ENCODE results near the gene MT2A.

- no peak for TF ChIP-seq POLR2A (IDR thresholded peaks at IDR 0.05)
- TF ChIP-seq, protein P1, sequence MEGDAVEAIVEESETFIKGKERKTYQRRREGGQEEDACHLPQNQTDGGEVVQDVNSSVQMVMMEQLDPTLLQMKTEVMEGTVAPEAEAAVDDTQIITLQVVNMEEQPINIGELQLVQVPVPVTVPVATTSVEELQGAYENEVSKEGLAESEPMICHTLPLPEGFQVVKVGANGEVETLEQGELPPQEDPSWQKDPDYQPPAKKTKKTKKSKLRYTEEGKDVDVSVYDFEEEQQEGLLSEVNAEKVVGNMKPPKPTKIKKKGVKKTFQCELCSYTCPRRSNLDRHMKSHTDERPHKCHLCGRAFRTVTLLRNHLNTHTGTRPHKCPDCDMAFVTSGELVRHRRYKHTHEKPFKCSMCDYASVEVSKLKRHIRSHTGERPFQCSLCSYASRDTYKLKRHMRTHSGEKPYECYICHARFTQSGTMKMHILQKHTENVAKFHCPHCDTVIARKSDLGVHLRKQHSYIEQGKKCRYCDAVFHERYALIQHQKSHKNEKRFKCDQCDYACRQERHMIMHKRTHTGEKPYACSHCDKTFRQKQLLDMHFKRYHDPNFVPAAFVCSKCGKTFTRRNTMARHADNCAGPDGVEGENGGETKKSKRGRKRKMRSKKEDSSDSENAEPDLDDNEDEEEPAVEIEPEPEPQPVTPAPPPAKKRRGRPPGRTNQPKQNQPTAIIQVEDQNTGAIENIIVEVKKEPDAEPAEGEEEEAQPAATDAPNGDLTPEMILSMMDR (IDR thresholded peaks at IDR 0.05): no peak
Measured at GRCh38 chr16:56652600-56652999, 44.2 kb downstream of the MT2A start.
